C4-2B (cell line): ENCODE measurements around the gene ZNF675.

Source experiments
- CTCF ChIP-seq: fragments of 450-650 bp; conservative IDR thresholded peaks from 2 replicates; pipeline ENCODE4 v1.5.1; 2017; ENCODE audit warnings: mild to moderate bottlenecking
- ZFX ChIP-seq: fragments of 450-650 bp; IDR thresholded peaks from 2 replicates; pipeline ENCODE4 v1.6.1; 2017

DNA sequence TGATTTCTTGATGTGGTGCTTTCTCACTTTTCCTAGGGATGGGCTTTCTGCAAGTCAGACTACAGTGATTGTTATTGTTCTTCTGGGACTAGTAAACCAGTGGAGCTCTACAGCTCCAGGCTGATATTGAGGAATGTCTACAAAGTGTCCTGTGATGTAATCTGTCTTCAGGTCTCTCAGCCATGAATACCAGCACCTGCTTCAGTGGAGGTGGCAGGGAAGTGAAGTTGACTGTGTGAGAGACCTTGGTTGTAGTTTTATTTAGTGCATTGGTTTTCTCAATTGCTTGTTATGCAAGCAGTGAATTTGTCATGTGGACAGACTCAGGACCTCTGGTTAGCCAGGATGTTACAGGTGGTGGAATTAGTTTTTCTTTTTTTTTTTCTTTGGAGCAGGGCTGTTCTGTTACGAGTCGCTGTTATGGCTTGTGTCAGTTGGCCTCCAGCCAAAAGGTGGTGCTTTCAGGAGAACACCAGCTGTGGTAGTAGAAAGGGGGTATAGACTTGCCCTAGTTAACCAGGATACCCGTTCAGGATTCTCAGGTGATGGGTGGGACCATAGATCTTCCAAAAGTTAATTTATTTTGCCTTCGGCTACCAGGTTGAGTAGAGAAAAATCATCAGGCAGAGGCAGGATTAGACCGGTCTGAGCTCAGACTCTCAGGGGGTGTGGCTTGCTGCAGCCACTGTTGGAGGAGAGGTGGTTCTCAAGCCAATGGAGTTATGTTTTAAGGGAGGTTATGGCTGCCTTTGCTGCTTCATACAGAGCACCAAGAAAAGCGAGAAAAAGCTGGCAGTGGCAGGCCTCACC lies 11.9 kb upstream of the ZNF675 start:
- TF ChIP-seq CTCF (no peak), ZFX (no peak)
